ENCODE results near the gene SPIRE1. TPM values are rescaled to one million over a fixed set of nuclear protein-coding genes. Genes with fewer than 3 reads are reported as not detected.
"Not testable (repeated sequence)": the region's sequence is repeated elsewhere in the genome, so short reads cannot be mapped to it uniquely, and the experiment has no call there.

Gene SPIRE1
- polyA plus RNA-seq, 3 donors, result 3.6 to 9.1 (median 8.6) TPM

DNA sequence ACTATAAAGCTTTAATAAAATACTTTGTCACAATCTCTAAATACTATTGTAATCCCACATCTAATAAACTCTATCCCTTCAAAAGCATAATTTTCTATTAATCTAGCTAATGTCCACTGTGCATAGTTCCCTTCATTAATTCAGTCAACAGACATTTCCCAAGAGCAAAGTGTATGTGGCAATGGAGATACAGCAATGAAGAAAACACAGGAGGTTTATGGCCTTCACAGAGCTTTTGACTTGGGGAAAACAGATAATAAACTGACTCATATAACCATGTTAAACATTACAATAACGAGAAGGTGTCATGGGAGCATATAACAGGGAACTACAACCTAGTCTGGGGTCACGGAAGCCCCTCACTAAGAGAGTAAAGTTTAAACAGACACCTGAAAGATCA lies 86.3 kb downstream of the SPIRE1 start:
- H3K27ac ChIP-seq (ENCODE audit: low read depth, low read length), result no peak overlapping the region
- WGBS, 3 donors, result 88 to 93% (median 90%) methylated on average over 2 of the region's 2 CpGs

DNA sequence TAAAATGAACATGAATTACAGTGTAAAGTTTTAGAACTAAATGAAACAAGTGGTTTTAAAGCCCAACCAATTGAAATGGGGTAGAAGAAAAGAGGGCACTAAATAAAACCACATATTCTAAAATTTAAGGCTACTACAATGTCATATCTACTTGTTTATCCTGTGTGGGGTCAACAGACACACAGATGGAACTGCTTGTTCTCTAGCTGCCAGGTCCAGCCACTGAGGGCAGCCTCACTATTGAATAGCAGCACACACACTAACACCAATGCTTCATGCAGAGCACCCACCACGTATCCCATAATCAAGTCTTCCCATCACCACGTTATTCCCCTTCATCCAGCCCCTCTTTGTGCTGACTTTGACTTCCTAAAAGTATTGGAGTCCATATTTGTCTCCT lies 88.1 kb downstream of the SPIRE1 start:
- H3K27ac ChIP-seq (ENCODE audit: low read depth, low read length), result no peak overlapping the region

DNA sequence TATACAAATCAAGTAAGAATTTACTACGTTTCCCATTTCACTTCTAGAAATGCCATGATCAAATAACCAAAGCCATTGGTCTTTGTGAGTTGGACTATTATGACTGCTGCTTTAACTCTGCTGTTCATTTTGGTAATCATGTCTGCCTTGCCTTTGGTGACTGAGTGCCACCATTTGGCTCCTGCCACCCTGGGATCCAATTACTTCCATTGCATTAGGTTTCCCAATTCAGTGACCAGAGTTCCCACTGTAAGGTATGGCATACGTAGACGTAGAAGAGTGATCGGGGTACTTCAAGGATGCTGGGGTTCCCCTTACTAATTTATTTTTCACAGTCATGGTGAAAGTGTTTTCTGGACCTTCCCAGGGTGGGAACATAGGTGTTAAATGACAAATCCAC lies 90.1 kb downstream of the SPIRE1 start:
- WGBS, 3 donors, result 88 to 96% (median 95%) methylated on average over 4 of the region's 4 CpGs
- no peak overlapping the region for H3K27ac ChIP-seq (ENCODE audit: low read depth, low read length)

More for the DNA sequence above, 88.1 kb downstream of the SPIRE1 start:
- 62 to 88% (median 75%) methylated on average over 2 of the region's 2 CpGs for WGBS, 3 donors

DNA sequence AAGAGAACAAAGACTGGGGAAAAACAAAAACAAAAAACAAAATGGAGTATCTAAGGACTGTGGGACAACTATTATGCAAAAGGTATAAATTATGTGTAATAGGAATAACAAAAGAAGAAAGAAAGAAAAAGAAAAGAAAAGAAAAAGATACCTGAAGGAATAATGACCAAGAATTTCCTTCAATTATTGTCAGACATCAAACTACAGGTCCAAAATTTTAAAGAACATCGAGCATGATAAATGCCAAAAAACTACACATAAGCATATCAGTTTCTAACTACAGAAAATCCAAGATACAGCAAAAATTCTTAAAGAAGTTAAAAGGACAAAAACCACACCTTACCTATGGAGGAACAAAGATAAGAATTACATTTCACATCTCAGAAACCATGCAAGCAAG lies 93.0 kb downstream of the SPIRE1 start:
- WGBS, 3 donors, result 96 to 97% (median 97%) methylated on average over 1 of the region's 1 CpG
- H3K27ac ChIP-seq (ENCODE audit: low read depth, low read length), result no peak overlapping the region

DNA sequence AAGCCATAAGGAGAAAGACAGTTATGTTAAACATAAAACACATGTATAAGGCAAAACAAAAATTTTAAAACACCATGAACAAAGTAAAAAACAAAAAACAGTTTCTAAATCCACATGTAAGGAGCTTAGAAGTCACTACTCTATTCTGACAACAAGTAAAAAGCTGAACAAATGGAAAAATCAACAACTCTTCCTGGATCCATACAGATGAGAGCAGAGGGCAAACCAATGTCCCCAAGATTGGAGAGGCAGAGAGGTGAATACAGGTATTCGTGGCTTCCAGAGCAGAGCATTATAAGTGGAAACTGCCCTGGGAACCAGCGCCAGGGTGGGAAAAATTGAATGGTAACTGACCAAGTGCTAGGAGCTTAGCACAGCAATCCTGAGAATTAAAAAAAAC lies 93.5 kb downstream of the SPIRE1 start:
- 91 to 97% (median 95%) methylated on average over 2 of the region's 2 CpGs for WGBS, 3 donors
- H3K27ac ChIP-seq (ENCODE audit: low read depth, low read length), result no peak overlapping the region

DNA sequence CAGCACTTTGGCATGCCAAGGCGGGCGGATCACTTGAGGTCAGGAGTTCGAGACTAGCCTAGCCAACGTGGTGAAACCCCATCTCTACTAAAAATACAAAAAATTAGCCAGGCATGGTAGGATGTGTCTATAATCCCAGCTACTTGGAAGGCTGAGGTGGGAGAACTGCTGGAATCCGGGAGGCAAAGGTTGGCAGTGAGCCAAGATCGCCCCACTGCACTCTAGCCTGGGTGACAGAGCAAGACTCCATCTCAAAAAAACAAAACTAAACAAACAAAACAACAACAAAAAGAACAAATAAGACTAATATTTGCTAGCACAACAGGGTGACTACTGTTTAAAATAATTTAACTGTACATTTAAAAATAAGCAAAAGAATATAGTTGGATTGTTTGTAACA lies 97.3 kb downstream of the SPIRE1 start:
- WGBS, 3 donors, result 83 to 88% (median 84%) methylated on average over 6 of the region's 6 CpGs
- not testable (repeated sequence) for H3K27ac ChIP-seq (ENCODE audit: low read depth, low read length)

DNA sequence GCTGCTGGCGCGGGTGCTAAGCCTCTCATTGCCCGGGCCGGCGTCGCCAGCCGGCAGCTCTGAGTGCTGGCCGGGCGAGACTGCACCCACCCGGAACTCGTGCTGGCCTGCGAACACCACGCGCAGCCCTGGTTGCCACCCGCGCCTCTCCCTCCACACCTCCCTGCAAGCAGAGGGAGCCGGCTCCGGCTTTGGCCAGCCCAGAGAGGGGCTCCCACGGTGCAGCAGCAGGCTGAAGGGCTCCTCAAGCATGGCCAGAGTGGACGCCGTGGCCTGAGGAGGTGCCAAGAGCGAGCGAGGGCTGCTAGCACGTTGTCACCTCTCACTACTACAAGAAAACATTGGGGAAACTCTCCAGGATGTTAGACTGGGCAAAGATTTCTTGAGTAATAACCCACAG lies 98.6 kb downstream of the SPIRE1 start:
- no peak overlapping the region for H3K27ac ChIP-seq (ENCODE audit: low read depth, low read length)
- 95 to 97% (median 97%) methylated on average over 24 of the region's 24 CpGs for WGBS, 3 donors

DNA sequence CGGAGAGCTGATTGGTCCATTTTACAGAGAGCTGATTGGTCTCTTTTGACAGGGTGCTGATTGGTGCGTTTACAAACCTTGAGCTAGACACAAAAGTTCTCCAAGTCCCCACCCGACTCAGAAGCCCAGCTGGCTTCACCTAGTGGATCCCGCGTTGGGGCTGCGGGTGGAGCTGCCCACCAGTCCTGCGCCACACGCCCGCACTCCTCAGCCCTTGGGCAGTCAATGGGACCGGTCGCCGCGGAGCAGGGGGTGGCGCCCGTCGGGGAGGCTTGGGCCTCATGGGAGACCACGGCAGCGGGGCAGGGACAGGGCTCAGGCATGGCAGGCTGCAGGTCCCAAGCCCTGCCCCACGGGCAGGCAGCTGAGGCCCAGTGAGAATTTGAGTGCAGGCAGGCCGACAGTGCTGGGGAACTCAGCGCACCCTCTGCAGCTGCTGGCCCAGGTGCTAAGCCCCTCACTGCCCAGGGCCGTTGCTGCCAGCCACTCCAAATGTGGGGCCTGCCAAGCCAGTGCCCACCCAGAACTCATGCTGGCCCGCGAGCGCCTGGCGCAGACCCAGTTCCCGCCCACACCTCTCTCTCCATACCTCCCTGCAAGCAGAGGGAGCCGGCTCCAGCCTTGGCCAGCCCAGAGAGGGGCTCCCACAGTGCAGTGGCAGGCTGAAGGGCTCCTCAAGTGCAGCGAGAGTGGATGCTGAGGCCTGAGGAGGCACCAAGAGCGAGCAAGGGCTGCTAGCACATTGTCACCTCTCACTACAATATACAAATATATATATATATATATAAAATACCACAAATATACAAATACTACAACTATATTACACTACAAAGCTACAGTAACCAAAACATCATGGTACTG lies 100.7 kb downstream of the SPIRE1 start:
- 96 to 98% (median 98%) methylated on average over 27 to 30 of the region's 30 CpGs for WGBS, 3 donors
- no peak overlapping the region for H3K27ac ChIP-seq (ENCODE audit: low read depth, low read length)

DNA sequence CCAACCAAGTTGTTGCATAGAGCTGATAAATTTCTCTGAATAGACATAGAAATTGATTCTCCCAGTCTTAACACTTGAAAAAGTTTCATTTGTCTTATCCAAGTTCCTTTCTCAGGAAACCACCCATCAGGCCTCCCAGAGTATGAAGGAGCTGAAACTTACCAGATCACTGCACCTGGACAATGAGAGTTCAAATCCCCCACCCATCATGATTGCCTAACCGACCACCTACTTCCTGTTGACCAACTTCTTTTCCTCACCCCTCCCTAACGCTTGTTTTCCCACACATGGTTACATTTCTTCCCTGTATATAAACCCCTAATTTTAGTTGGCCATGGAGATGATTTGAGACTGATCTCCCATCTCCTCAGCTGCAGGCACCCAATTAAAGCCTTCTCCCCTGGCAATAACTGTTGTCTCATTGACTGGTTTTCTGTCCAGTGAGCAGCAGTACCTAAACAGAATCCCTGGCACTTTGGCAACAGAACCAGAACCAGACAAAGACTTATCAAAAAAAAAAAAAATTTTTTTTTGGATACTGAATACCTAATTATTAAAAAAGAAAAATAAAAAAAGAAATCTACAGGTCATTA lies 103.0 kb downstream of the SPIRE1 start:
- H3K27ac ChIP-seq (ENCODE audit: low read depth, low read length), result no peak overlapping the region
- WGBS, 3 donors, result 66 to 85% (median 72%) methylated on average over 2 of the region's 2 CpGs

DNA sequence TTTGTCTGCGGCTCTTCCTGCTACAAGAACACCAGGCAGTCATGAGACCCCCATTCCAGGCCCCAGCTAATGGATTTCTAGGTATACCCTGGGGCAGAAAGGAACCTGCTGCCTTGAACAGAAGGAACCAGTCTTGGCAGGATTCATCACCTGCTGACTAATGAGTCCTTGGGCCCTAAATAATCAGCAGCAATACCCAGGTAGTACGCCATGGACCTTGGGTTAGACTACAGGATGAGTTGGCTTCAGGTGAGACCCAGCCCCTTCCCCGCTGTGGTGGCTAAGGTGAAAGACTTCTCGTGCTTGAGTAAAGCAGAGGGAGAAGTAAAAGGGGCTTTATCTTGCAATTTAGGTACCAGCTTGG lies 105.0 kb downstream of the SPIRE1 start:
- 93 to 97% (median 95%) methylated on average over 4 of the region's 4 CpGs for WGBS, 3 donors
- no peak overlapping the region for H3K27ac ChIP-seq (ENCODE audit: low read depth, low read length)

DNA sequence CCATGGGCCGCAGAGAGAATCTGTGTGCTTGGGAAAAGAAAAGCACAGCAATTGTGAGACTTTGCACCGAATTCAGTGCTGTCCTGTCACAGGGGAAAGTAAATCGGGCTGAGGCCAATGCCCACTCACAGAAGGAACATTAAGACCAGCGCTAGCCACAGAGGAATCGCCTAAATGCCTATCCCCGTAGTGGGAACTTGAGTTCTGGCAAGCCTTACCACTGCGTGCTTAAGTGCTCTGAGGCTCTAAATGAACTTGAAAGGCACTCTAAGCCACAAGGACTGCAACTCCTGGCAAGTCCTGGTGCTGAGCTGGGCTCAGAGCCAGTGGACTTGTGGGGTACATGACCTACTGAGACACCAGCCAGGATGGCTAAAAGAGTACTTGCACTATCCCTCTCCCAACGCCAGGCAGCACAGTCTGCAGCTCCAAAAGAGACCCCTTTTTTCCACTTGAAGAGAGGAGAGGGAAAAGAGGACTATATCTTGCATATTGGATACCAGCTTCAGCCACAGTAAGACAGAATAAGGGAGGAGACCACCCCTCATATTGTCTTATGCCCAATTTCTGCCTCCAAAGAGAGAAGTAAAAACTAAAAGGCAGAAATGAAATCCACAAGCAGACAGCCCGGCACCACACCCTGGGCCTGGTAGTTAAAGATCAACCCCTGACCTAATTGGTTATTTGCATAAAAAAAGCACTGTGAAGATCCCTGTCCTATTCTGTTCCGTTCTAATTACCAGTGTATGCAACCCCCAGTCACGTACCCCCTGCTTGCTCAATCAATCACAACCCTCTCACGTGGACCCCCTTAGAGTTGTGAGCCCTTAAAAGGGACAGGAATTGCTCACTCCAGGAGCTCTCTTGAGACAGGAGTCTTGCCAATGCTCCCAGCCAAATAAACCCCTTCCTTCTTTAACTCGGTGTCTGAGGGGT lies 105.7 kb downstream of the SPIRE1 start:
- H3K27ac ChIP-seq (ENCODE audit: low read depth, low read length), result not testable (repeated sequence)
- WGBS, 3 donors, result 84 to 90% (median 89%) methylated on average over 13 of the region's 13 CpGs

DNA sequence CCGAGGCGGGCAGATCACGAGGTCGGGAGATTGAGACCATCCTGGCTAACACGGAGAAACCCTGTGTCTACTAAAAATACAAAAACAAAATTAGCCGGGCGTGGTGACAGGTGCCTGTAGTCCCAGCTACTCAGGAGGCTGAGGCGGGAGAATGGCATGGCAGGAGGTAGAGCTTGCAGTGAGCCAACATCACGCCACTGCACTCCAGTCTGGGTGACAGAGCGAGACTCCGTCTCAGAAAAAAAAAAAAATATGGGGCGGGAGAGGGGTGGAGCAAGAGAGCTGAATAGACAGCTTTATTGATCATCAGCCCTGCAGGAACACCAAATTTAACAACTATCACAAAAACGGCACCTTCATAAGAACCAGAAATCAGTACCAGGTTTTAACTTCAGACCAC lies 106.4 kb downstream of the SPIRE1 start:
- not testable (repeated sequence) for H3K27ac ChIP-seq (ENCODE audit: low read depth, low read length)

DNA sequence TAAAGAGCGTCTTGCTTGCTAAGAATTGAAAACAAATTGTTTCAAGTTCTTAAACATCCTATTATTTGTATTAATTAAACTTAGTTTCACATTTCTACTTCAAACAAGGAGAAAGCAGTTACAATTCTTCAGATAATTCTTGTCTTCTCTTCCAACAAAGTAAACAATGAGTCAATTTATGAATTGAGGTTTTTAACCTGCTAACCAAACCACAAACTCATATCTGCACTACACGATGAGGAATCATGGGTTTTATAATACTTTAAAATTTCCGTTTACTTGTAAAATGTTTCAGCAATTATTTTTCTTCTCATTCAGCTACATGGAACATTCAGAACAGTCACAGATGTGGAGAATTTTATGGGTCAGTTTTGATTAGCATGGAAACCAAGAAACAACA lies 114.2 kb downstream of the SPIRE1 start:
- no peak overlapping the region for H3K27ac ChIP-seq (ENCODE audit: low read depth, low read length)
- WGBS, 3 donors, result 71 to 79% (median 73%) methylated on average over 3 of the region's 3 CpGs

More for the DNA sequence above, 106.4 kb downstream of the SPIRE1 start:
- 95 to 96% (median 96%) methylated on average over 11 to 13 of the region's 13 CpGs for WGBS, 3 donors

DNA sequence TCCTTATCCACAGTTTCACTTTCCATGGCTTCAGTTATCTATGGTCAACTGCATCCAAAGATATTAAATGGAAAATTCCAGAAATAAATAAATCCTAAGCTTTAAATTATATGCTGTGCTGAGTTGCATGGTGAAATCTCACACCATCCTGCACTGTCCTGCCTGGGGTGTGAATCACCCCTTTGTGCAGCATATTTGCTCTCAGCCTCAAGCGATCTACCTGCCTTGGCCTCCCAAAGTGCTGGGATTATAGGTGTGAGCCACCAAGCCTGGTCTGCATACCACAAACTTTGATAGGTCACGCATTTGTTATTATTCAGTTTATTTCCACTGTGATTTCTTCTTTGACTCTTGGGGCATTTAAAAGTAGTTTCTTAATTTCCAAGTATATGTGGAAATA lies 117.2 kb downstream of the SPIRE1 start:
- no peak overlapping the region for H3K27ac ChIP-seq (ENCODE audit: low read depth, low read length)
- WGBS, 3 donors, result 96 to 100% (median 97%) methylated on average over 2 of the region's 2 CpGs

DNA sequence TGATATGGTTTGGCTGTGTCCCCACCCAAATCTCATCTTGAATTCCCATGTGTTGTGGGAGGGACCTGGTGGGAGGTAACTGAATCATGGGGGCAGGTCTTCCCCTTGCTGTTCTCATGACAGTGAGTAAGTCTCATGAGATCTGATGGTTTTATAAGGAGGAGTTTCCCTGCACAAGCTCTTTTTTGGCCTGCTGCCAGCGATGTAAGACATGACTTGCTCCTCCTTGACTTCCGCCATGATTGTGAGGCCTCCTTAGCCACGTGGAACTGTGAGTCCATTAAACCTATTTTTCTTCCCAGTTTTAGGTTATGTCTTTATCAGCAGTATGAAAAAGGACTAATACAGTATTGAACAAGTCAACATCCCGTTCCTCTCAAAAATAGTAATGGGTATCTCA lies 118.7 kb downstream of the SPIRE1 start:
- 82 to 91% (median 91%) methylated on average over 4 of the region's 4 CpGs for WGBS, 3 donors
- not testable (repeated sequence) for H3K27ac ChIP-seq (ENCODE audit: low read depth, low read length)

DNA sequence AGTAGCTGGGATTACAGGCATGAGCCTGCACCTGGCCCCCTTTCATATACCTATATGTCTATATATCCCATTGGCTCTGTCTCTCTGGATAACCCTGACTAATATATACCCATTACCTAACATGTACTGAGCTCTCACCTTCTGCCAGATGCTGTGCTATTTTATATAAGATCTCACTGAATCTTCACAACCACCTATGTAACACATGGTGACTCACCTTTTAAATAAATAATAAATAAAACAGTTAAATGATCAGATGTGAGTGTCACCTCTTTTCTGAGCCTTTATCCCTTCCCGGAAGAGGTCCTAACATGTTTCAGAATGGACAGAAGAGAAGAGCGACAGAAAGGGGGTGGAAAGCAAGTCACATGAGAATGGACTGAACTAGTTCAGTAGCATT lies 123.1 kb downstream of the SPIRE1 start:
- H3K27ac ChIP-seq (ENCODE audit: low read depth, low read length), result no peak overlapping the region
- 96 to 98% (median 97%) methylated on average over 2 of the region's 2 CpGs for WGBS, 3 donors

DNA sequence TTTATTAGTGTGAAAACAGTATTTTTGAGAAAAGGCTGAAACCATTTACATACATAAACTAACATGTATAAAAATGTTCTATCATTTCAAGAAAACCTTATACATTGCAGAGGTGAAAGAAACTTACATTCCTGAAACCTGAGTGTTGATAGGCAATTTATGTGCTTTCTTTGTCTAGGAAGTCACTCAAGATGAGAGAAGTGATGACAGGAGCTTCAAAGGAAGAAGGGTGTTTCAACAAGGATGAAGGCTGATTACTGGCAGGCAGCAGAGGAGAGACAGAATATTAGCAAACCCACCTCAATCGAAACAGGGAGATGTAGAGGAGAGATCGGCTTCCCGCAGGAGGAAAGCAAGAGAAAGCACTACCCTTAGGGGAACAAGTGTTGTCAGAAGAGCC lies 125.2 kb downstream of the SPIRE1 start:
- no peak overlapping the region for H3K27ac ChIP-seq (ENCODE audit: low read depth, low read length)
- WGBS, 3 donors, result 92 to 94% (median 93%) methylated on average over 3 of the region's 3 CpGs

DNA sequence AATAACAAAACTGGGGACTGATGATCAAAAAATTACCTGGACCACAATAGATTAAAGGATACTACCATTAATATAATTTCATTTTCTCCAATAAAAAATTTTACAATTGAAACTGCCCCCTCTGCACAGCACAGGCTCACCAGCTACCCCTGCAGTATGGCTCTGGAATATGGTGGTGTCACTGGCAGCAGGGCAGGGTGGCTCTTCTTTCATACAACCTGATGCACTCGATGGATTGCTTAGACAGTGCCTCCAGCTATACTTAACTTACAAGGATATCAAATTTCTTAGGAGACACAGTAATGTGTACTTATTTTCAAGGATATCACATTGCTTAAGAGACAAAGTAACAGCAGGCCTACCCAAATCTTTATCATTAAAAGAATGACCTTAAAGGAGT lies 126.2 kb downstream of the SPIRE1 start:
- 51 to 67% (median 57%) methylated on average over 1 of the region's 1 CpG for WGBS, 3 donors
- H3K27ac ChIP-seq (ENCODE audit: low read depth, low read length), result no peak overlapping the region

DNA sequence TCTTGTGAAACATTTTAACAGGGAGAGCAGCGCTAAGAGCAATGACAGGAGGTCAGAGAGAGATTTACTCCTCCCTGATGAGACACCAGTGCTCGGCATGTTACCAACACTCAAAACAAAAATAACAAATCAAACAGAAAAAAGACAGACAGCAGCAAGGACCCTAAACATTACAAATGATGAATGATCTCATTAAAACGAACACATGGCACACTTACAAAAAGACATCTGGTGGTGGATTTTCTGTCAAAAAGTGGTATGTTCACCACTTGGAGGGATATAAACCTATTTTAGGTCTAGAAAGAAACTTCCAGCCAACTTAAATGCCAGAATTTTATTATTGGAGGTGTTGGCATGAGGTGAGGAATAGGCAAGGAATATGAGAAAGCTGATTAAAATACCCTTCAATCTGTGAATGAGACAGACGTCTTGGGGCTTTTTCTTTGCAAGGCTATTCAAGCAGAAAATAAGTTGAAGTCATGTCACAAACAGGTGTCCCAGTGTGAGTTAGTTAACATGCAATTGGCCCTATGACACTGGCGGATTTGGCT lies 137.4 kb downstream of the SPIRE1 start:
- 60 to 68% (median 60%) methylated on average over 5 of the region's 5 CpGs for WGBS, 3 donors
- no peak overlapping the region for H3K27ac ChIP-seq (ENCODE audit: low read depth, low read length)
